GM21825 (cell line): ENCODE measurements around the gene FBXW8.

Experiments used
- ATAC-seq: cut with Tn5 transposase; IDR thresholded peaks from one replicate; pipeline ENCODE4 v1.9.1; 2021; ENCODE audit warnings: mild to moderate bottlenecking, moderate library complexity; ENCODE audit not compliant: unreplicated experiment

Gene FBXW8

DNA sequence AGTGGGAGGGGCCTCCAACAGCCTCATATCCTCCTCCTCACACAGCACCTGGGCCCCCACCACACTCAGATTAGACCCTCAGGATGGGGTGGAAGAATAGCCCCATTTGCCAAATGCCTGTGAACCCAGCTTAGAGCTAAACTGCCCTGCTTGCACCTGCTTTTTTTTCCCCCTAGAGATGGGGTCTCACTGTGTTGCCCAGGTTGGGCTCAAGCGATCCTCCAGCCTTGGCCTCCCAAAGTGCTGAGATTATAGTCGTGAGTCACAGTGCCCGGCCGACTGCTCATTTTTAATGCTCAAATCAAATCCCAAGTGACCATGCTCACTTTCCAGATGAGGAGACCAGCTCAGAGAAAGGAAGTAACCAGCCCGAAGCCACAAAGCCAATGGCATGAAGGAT is 161.4 kb downstream of the FBXW8 start:
- no peak for ATAC-seq

GRCh38 chr12:117072736-117073490 is 162.2 kb downstream of the FBXW8 start:
- ATAC-seq, result no peak

GRCh38 chr12:117073611-117074010 is 162.9 kb downstream of the FBXW8 start:
- no peak for ATAC-seq

DNA sequence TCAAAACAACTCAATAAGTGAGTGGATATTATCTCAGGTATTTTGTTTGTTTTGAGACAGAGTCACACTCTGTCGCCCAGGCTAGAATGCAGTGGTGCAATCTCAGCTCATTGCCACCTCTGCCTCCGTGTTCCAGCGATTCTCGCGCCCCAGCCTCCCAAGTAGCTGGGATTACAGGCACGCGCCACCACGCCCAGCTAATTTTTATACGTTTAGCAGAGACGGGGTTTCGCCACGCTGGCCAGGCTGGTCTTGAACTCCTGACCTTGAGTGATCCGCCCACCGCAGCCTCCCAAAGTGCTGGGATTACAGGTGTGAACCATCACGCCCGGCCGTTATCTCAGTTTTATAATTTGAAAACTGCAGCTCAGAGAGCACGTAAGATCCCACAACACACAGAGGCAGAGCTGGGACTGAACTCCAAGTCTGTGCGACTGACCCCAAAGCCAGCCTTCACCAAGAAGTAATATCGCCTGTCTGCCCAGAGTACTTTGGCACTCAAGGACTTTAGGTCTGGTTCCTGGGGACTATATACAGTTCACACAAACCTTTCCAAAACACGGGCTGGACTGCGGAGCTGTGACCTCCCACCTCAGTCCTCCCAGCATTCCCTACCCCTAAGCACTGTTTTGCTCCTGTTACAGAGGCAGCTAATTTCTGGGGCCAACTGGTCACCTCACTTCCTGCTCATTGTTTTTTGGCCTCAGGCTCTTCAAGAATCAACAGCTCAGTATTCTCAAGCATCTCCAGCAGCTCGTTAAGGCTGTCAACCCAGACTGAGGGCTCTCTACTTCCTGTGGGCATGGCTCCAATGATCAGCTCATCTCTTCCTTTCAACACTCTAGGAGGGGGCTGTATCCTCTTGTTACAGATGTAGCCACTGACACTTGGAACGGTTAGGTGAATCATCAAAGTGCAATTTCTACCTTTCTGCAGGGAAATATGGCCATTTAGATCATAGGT is 165.9 kb downstream of the FBXW8 start:
- ATAC-seq, result no peak

DNA sequence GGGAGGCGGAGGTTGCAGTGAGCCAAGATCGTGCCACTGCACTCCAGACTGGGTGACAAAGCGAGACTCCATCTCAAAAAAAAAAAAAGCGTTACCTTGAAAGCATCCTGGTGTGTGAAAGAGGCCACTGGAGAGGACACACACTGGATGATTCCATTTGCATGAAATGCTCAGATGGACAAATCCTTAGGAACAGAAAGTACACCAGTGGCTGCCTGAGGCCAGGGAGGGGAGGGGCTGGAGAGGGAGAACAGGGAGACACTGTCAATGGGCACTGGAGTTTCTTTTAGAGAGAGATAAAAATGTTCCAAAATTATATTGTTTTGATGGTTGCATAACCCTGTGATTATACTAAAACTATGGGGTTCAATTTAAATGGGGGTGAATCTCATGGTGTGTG is 168.7 kb downstream of the FBXW8 start:
- no peak for ATAC-seq

- ATAC-seq, result no peak
Observed at GRCh38 chr12:117080661-117081144, 170.0 kb downstream of the FBXW8 start.
